WERI-Rb-1 (cell line): ENCODE results near the gene TNRC6C.

Source experiments
- DNase-seq: peaks from one replicate; pipeline ENCODE4 v3.0.0-alpha.2; 2020
- H3K27ac ChIP-seq: fragments of 250-450 bp; sonication (Bioruptor Pico); 2 replicates; pipeline ENCODE4 v1.5.1; 2020; ENCODE audit warnings: mild to moderate bottlenecking, moderate library complexity
- H3K27me3 ChIP-seq: fragments of 250-450 bp; sonication (Bioruptor Pico); 2 replicates; pipeline ENCODE4 v1.5.1; 2021; ENCODE audit warnings: mild to moderate bottlenecking, low read depth, moderate library complexity; ENCODE audit not compliant: insufficient read depth, severe bottlenecking
- H3K36me3 ChIP-seq: fragments of 250-450 bp; sonication (Bioruptor Pico); 2 replicates; pipeline ENCODE4 v1.5.1; 2020; ENCODE audit warnings: mild to moderate bottlenecking, moderate library complexity
- H3K4me3 ChIP-seq: 2 replicates; pipeline ENCODE4 v1.5.1; 2011; ENCODE audit warnings: low read depth, mild to moderate bottlenecking, control low read depth, low read length
- H3K9me3 ChIP-seq: fragments of 250-450 bp; sonication (Bioruptor Pico); 2 replicates; pipeline ENCODE4 v1.5.1; 2021; ENCODE audit warnings: mild to moderate bottlenecking, moderate library complexity; ENCODE audit not compliant: severe bottlenecking
- TF ChIP-seq, protein P1 (sequence below): IDR thresholded peaks from 2 replicates; pipeline ENCODE4 v1.5.1; 2011; ENCODE audit warnings: low read depth, mild to moderate bottlenecking, control low read depth, inconsistent platforms, low read length

TNRC6C gene

DNA sequence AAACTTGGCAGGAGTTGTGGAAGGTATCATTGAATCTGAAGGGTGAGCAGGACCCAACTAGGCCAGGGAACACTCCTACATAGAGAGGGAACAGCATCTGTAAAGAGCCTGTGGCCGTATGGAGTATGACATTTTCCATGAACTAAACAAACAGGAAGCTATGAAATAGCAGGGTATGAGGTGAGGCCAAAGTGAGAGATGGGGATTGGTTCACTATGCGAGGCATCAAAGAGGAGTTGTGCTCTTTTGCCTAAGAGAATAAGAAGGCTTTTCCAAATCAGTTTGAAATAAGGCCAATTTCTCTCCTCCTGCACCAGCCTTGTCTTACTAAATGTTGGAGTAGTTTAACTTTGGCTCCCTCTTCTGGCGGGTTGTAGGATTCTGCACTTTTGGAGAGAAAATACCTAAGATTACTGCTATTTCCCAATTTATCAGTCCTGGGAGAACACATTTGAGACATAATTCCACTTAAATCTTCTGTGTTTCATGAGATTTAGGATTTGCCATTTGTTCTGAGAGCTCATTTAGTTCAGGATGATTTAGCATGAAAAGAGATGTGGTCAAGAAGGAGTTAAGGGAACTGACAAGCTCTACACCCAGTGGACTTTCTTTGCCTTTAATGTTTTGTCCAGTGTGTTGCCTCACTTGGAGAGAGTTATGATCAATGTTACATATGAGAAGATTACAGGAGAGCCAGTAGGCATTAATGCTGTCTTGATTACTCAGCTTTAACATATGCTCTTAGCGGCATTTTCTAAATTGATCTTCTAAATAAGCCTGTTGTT is 55.4 kb downstream of the TNRC6C start:
- Histone ChIP-seq H3K36me3 (peaks cover 44% of the 10 kb centered on the region), H3K27me3 (no peaks in the 10 kb centered on the region), H3K4me3 (no peak overlapping the region), H3K9me3 (no peaks in the 10 kb centered on the region), H3K27ac (no peak overlapping the region)
- TF ChIP-seq, protein P1, sequence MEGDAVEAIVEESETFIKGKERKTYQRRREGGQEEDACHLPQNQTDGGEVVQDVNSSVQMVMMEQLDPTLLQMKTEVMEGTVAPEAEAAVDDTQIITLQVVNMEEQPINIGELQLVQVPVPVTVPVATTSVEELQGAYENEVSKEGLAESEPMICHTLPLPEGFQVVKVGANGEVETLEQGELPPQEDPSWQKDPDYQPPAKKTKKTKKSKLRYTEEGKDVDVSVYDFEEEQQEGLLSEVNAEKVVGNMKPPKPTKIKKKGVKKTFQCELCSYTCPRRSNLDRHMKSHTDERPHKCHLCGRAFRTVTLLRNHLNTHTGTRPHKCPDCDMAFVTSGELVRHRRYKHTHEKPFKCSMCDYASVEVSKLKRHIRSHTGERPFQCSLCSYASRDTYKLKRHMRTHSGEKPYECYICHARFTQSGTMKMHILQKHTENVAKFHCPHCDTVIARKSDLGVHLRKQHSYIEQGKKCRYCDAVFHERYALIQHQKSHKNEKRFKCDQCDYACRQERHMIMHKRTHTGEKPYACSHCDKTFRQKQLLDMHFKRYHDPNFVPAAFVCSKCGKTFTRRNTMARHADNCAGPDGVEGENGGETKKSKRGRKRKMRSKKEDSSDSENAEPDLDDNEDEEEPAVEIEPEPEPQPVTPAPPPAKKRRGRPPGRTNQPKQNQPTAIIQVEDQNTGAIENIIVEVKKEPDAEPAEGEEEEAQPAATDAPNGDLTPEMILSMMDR: peak; percentile 57
- peak; percentile 57 for DNase-seq

DNA sequence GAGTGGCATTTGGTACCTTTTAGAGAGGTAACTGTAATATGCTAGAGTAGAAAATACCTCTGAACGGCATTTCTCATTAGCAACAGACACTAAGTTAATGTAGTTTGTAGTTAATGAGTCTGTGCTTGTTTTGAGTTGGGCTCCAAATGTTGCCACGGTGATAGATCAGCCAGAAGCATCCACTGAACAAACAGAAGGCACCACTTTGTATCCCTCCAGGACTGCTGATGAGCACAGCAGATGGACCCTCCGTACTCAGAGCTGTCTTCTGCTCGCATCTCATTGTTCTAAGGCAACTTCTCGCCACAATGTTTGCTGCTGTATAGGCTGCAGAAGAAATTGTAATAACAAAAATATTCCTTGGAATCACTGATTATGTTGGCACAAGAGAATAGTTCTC is 56.1 kb downstream of the TNRC6C start:
- DNase-seq: no peak
- no peaks in the 10 kb centered on the region for H3K27me3 ChIP-seq
- TF ChIP-seq, protein P1: no peak
- no peaks in the 10 kb centered on the region for H3K9me3 ChIP-seq
- H3K27ac ChIP-seq: no peak overlapping the region
- H3K4me3 ChIP-seq: no peak overlapping the region
- peaks cover 38% of the 10 kb centered on the region for H3K36me3 ChIP-seq

DNA sequence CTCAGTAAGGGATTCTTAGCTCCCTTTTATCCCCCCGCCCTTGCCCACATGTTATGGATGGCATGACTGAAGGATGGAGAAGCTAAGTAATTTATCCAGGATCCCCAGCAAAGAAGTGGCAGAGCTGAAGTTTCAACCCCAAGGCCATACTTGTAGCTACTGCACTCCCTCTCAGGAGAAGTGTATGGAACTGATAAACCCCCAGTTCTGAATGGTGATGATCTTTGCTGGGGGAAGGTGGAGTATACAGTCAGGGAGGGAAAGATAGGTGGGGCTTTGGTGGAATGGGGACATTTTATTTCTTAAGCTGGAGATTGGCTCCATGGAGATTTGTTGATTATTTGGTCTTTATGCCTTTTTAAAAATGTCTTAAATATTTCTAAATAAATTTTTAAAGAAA is 58.3 kb downstream of the TNRC6C start:
- no peaks in the 10 kb centered on the region for H3K9me3 ChIP-seq
- H3K27ac ChIP-seq: no peak overlapping the region
- no peak for DNase-seq
- TF ChIP-seq, protein P1: no peak
- no peak overlapping the region for H3K4me3 ChIP-seq
- H3K27me3 ChIP-seq: no peaks in the 10 kb centered on the region
- H3K36me3 ChIP-seq: peaks cover 25% of the 10 kb centered on the region

DNA sequence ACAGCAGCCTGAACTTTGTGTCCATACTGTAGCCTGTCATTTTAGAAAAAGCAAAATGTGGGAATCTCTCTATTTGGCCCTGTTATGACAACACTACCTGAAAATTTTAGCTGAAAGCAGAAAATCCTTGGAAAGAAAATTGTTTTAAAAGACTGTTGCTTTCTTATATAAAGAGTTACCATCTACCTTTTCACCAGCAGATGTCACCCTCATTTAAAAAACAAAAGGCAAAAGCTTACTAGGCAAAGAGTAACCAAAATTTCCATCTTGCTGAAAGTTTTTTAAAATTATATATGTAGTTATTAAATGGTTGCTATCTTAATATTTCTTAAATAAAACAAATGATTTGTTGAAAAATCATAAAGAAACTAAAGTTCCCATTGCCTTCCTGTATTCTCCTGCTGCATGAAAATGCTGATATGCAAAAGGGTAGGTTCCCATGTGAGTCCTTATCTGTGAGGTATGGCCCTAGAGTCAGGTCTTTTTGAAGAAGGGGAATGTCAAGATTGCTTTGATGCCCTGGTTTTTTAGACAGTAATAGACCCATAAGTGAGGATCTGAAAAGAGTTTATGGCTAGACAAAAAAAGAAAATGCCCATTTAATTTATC is 61.0 kb downstream of the TNRC6C start:
- DNase-seq: no peak
- H3K9me3 ChIP-seq: no peaks in the 10 kb centered on the region
- H3K27me3 ChIP-seq: no peaks in the 10 kb centered on the region
- no peak overlapping the region for H3K27ac ChIP-seq
- TF ChIP-seq, protein P1: peak; percentile 25
- H3K4me3 ChIP-seq: no peak overlapping the region
- peaks cover 19% of the 10 kb centered on the region for H3K36me3 ChIP-seq

DNA sequence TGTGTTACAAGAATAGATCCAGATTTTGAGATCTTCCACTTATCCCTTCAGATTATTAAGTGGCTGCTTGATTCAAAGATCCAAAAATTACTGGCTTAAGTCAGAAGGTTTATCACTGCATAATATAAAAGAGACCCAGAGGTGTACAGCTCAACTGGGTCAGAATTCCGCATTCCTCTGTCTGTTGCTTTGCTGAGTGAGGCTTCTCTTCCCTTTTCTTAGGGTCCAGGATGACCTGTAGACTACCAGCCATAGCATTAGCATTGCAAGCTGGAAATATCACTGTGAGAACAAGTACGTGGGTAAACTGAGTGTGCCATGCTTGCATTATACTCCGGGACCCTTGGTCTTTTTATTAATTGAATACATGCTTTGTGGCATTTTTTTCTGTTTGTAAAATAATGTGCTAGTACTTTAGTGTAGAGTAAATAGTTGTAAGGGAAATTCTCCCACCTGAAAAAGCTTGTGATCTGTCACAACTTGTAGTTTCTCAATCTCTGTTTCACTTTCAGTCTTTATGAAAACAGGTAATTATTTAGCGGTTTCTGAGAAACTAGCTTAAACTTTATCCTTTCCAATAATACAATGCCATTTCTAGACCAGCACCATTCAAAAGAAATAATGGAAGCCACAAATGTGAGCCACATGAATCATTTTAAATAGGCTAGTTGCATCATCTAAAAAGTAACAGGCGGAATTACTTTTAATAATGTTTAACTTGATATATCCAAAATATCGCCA is 61.6 kb downstream of the TNRC6C start:
- TF ChIP-seq, protein P1: no peak
- Histone ChIP-seq H3K9me3 (no peaks in the 10 kb centered on the region), H3K36me3 (peaks cover 13% of the 10 kb centered on the region), H3K27me3 (no peaks in the 10 kb centered on the region), H3K4me3 (no peak overlapping the region), H3K27ac (no peak overlapping the region)
- DNase-seq: no peak
